Left colon (tissue), 2 donors: ENCODE measurements around the gene HEBP1. TPM values are rescaled to one million over a fixed set of nuclear protein-coding genes. Genes with fewer than 3 reads are reported as not detected.

Experiments
- ATAC-seq: fragments of 200-7000 bp; cut with Tn5 transposase; one replicate; pipeline ENCODE4 v1.9.1; 2020; ENCODE audit warnings: mild to moderate bottlenecking, moderate library complexity
- DNase-seq, 2 donors: peaks; one replicate each; pipeline ENCODE4 v3.0.0-alpha.2; 2020
- intact Hi-C, 2 donors: fragments of 100-400 bp; cut with DNase I in 1 of 2; cut with micrococcal nuclease in 1 of 2; formaldehyde crosslinking; loops; one replicate each; pipeline versions ENCODE4 v1.11.2 to v1.14.0; 2022; cut with DNase I, micrococcal nuclease
- total RNA-seq, 2 donors: library from RNA; stranded (reverse); fragmentation: NEBNext Ultra II Directional; extraction: Animal tissue kit (Norgen Biotek cat#: 25700); gene quantifications; one replicate each; pipeline ENCODE4 v1.2.1, GENCODE V29; 2021
- donor health status: DM: no; HTN: no; CAD: no.
- donor health status: DM: yes; HTN: yes; CAD: no.

The HEBP1 gene
- total RNA-seq, 2 donors from 2014 or later, result 26.0 to 62.9 TPM

GRCh38 chr12:12997156-12997555 is 2.9 kb downstream of the HEBP1 start:
- intact Hi-C loops, result no loop called here
- ATAC-seq, result no peak

DNA sequence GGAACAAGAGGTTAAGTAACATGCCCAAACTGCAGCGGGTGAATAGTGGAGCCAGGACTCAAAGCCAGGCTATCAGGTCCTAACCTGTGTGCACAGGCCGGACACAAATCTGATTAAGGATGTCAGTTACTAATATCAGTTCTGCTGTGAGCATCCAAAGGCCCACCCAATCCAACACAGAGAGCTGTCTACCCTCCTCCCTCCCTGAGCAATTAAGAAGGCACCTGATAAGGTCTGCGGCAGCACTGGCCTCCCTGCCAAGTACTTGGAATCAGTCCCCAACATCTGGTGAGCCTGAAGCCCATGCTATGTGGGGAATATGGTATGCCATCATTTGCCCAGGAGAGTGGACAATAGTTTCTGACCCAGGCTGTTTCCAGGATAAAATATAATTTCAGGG is 3.9 kb downstream of the HEBP1 start:
- DNase-seq, result no peak
- ATAC-seq, result no peak
- intact Hi-C loops, result no loop called here

More at GRCh38 chr12:12997156-12997555, 2.9 kb downstream of the HEBP1 start:
- DNase-seq, result no peak

DNA sequence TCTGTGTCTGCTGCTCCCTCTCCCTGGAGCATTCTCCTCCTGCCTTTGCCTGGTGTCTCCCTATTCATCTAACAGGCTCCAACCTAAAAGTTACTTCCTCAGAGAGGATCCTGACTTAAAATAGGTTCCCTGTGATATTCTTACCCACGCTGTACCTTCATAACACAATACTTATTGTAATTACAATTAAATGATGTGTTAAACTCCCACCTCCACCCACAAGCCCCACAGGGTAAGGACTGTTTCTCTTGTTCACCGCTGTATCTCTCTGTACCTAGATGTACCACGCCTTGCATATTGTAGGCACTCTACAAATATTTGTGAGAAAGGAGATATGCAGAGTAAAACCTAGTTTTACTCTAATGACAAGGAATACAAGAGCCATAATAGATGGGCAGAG is 5.0 kb downstream of the HEBP1 start:
- intact Hi-C loops, result no loop called here
- ATAC-seq (no peak), DNase-seq (no peak)

DNA sequence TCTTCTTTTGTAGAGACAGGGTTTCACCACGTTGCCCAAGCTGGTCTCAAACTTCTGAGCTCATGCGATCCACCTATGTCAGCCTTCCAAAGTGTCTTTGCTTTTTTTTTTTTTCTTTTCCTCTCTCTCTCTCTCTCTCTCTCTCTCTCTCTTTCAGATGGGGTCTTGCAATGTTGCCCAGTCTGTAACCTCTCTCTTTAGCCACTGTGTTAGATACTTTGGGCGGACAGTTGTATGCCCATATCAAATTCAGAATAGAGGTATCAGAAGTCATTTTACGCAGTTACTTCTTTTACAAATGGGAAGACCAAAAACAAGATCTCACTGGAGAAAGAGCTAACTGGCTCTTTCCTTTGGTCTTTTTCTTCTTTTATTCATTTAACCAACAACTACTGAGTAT is 6.7 kb downstream of the HEBP1 start:
- intact Hi-C loops, result no loop called here
- DNase-seq, result no peak
- ATAC-seq, result no peak

DNA sequence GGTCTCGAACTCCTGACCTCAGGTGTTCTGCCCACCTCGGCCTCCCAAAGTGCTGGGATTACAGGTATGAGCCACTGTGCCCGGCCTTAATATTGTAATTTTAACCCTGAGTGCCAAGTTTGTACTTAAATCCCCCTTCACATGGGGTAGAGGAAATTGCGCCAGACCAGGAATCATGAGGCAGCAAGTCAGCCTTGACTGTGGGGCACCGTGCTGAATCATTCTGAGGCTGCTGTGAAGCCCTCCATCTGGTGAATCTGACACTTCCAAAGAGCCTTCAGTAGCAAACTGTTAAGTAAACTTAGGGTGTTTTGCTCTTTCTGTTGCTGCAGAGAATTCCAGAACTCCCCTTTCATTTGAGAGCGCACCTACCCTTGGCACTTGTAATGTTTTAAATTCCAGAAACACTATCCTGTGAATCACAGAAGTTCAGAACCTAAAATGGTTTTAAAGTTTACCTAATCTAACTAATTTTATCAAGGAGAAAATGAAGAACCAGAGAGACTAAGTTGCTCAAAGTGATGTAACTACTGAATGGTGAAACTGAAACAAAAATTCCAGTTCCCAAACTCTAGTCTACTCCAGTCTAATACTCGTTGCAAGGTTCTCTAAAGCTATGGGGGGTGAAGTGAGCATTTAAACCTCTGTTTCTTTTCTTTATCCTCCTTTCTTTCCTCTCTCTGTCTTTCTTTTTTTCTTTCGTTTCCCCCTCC is 7.5 kb downstream of the HEBP1 start:
- DNase-seq (peak; percentile 15 to 43), ATAC-seq (no peak)
- intact Hi-C loops, result no loop called here

GRCh38 chr12:12990700-12991468 is 9.2 kb downstream of the HEBP1 start:
- ATAC-seq, result no peak
- DNase-seq, result no peak
- intact Hi-C loops, result no loop called here

- no peak for ATAC-seq
- no peak for DNase-seq
- intact Hi-C loops, result no loop called here
Observed at GRCh38 chr12:12987421-12987820, 12.6 kb downstream of the HEBP1 start.

DNA sequence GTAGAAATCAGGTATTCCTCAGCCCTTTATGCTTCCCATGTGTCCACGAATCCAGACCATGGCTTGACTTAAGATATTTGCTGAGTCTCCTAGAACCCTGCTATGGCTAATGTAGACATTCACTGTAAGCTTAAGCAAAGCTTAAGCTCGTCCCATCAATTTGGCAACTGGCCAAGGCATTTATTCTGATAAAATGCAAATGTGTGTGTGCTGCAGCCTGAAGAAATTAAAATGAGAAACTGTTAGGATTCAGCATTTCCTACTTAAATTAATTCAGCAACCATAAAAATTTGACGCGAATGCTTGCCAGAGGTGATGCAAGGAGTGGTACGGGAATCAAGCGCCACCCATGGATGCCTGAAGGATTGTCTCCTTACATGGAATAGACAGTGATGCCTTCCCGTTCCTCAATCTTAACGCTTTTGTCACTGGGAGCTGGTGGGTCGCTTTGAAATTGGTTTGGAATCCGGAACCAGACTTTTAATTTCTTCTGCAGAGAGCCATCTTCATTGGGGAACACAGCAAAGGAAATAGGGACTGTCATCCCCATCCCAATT is 13.2 kb downstream of the HEBP1 start:
- ATAC-seq (no peak), DNase-seq (no peak)
- intact Hi-C loops, result no loop called here

- ATAC-seq, result peak; percentile 83
- DNase-seq, result peak in 1 of 2 donors; percentile 19
- intact Hi-C loops, result no loop called here
Observed at GRCh38 chr12:12985817-12986408, 14.2 kb downstream of the HEBP1 start.

DNA sequence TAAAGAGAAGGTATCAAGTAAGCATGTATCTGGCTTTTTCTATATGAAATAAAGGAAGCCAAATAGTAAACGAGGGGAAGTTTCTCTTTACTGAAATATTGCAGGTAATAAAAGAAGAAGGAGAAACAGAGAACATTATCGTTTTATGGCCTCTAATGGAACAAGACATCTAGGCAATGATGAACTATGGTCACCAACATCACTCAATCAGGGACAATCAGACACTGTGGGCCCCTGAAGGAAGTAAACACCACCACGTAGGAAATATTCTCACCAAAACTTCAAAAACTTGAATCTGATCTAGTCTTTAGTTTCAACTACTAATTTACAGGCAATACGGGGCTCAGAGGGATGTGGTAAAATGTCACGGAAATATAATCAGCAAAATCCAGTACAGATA is 15.9 kb downstream of the HEBP1 start:
- ATAC-seq, result no peak
- no peak for DNase-seq
- intact Hi-C loops, result no loop called here

- intact Hi-C loops, result no loop called here
- peak; percentile 71 for ATAC-seq
- no peak for DNase-seq
Observed at GRCh38 chr12:12983420-12984035, 16.5 kb downstream of the HEBP1 start.

DNA sequence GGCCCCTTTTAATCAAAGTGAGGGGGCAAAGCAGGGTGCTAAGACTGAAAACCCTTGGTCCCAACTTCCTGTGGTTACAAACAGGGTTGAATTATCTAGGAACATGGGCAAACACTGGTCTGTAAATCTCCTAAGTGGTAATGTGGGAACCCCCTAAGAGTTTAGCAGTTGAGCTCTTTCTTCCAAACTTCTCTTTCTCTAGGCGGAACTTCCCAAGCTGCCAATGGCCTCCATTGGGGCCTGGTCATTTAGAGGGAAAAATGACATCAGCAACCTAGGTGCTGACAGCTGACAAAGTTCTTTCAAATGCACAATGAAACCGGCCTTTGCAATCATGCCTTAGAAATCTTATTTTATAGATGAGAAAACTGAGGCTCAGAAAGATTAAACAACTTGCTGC is 17.7 kb downstream of the HEBP1 start:
- no peak for DNase-seq
- ATAC-seq, result no peak
- intact Hi-C loops, result no loop called here

- DNase-seq (no peak), ATAC-seq (no peak)
- intact Hi-C loops, result no loop called here
Observed at GRCh38 chr12:12979731-12980259, 20.3 kb downstream of the HEBP1 start.

DNA sequence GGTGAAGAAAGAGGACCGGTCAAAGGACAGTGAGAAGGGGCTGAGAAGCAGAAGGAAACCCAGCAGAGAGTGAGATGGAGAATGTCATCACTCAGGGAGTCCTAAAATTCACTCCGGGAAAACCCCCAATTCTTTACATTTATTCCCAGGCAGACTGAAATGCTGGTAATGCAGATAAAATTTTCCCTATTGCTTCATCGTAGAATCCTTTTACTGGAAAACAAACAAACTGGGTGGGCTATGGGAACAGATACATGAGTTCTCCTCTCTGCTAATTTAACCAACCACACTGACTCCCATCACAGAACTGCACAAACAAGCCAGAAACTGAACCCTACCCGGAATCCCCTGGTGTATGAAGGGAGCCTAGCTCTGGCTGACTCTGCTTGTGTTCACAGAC is 20.9 kb downstream of the HEBP1 start:
- no peak for ATAC-seq
- DNase-seq, result no peak
- intact Hi-C loops, result no loop called here

DNA sequence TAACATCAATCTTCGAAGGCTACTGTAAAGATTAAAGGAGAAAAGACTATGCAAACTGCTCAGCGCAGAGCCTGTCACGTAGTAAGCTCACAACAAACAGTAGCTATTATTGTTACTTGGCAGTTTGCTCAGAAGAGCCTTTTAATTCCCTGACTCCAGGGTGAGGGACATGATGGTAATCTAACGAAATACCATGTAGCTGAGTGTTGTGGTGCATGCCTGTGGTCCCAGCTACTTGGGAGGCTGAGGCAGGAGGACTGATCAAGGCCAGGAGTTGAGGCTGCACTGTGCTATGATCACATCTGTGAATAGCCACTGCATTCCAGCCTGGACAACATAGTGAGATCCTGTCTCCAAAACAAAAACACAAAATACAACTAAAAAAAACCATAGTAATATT is 22.8 kb downstream of the HEBP1 start:
- ATAC-seq (no peak), DNase-seq (no peak)
- intact Hi-C loops, result no loop called here

DNA sequence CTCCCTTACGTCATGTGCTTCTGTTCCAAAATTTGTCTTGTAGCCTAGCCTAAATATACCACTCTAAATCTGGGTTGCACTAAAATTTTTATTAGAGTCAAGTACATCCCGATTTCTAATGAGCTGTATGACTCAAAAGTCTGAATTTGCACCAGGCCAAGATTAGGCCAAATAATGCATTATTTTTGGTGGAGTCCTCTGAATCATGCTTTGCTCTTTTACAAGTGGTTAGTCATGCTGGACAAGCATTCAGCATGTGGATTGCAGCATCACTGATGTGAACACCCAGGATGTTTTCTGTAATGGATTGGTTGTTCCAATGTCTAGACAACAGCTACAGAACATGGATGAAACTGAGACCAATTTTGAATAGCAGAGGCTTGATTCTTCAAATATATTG is 23.7 kb downstream of the HEBP1 start:
- intact Hi-C loops, result no loop called here
- DNase-seq, result no peak
- ATAC-seq, result peak; percentile 26

- intact Hi-C loops, result no loop called here
- peak; percentile 93 for ATAC-seq
- peak; percentile 51 to 57 for DNase-seq
Observed at GRCh38 chr12:12975322-12976077, 24.6 kb downstream of the HEBP1 start.

DNA sequence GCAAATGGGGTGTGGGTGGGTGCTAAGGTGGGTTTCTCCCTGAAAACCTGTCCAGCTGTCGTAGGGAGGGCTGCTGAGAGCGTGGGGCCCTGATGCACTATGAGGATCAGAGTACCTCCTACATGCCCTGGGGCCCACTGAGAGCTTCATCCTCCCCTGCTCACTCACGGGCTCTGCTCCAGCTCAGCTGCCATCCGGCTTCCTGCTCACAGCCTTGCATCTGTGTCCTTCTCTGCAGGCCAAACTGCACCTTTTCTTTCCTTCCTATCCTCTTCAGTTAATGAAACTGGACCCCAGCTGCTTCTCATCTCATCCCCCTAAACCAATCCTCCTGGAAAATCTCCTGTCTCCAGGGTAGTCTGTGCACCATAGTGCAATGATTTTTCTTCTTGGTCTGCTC is 25.9 kb downstream of the HEBP1 start:
- intact Hi-C loops, result no loop called here
- ATAC-seq (no peak), DNase-seq (no peak)

DNA sequence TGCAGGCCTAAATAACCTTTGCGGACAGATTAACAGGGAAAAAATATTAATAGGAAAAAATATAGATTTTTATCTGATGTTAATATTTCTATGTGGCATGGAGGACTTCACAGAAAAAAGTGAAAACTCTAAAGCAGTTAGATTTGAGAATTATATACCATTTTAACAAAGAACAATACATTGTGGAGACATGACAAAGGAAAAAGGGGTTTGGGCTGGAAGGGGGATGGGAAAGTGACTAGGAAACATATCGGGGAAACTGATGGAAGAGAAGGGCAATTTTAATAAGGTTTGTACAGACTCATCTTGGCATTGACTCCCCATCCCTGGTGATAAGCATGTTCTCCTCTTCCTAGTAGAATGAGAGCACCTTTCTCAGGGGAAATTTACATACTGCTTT is 27.0 kb downstream of the HEBP1 start:
- intact Hi-C loops, result no loop called here
- DNase-seq, result no peak
- no peak for ATAC-seq
